ENCODE measurements around the gene PRDM11. TPM values are rescaled to one million over a fixed set of nuclear protein-coding genes. Genes with fewer than 3 reads are reported as not detected.

The PRDM11 gene
- total RNA-seq, 1 experiment from 2014 or later, result 2.7 TPM

DNA sequence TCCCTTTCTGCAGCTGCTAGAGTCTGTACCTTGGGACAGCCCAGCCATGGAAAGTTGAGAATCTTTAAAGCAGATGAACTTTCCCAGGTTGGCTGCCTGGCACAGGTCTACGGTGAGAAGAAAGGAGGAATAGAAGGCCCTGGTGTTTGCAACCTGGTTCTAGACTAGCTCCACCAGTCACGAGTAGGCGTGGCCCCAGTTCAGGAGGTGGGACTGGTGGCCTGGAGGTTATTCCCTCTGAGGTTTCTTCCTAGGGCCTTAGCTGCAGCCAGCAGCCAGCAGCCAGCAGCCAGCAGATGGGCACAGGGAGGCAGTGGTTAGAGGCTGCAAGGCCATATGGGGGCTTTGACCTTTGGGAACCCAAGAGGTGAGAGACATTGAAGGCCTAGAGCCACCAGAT lies 40.9 kb downstream of the PRDM11 start:
- no peaks in the 10 kb centered on the region for H4K20me1 ChIP-seq (ENCODE audit: insufficient read depth, low read depth, low read length)
- no peak overlapping the region for H3K27ac ChIP-seq (ENCODE audit: low read length)
- H3K9me2 ChIP-seq (replicated peaks; ENCODE audit: insufficient read depth, low read length), result no peaks in the 10 kb centered on the region
- H2AFZ ChIP-seq (ENCODE audit: low read length), result no peak overlapping the region
- H3K9ac ChIP-seq (ENCODE audit: low read length), result no peak overlapping the region
- DNase-seq, result no peak
- no peaks in the 10 kb centered on the region for H3K27me3 ChIP-seq (ENCODE audit: low read length)
- no peaks in the 10 kb centered on the region for H3K36me3 ChIP-seq (ENCODE audit: insufficient read depth, low read length)
- H3K4me2 ChIP-seq (ENCODE audit: low read depth, low read length, poor library complexity, severe bottlenecking), result no peak overlapping the region
- no peaks in the 10 kb centered on the region for H3K79me2 ChIP-seq (ENCODE audit: low read length)
- H3K4me3 ChIP-seq (ENCODE audit: low read length), result no peak overlapping the region
- no peaks in the 10 kb centered on the region for H3K9me3 ChIP-seq (ENCODE audit: low read length)
- H3K4me1 ChIP-seq (ENCODE audit: low read length), result no peaks in the 10 kb centered on the region

DNA sequence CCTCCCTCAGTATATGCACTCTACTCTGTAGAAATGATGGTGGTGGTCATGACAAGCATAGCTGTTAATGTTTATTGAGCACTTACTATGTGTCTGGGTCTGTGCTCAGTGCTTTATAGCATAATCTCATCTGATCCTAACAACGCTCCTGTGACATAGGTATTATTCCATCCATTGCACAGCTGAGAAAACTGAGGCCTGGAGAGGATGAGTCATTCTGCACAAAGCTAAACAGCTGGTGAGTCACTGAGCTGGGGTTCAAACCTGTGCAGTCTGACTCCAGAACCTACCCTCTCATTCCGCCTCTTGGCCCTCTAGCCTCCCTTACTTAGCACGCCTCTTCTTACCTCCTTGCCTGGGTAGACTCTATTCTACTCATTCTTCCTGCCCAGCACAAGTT lies 41.7 kb downstream of the PRDM11 start:
- no peaks in the 10 kb centered on the region for H4K20me1 ChIP-seq (ENCODE audit: insufficient read depth, low read depth, low read length)
- no peak overlapping the region for H2AFZ ChIP-seq (ENCODE audit: low read length)
- no peaks in the 10 kb centered on the region for H3K36me3 ChIP-seq (ENCODE audit: insufficient read depth, low read length)
- no peak overlapping the region for H3K27ac ChIP-seq (ENCODE audit: low read length)
- H3K27me3 ChIP-seq (ENCODE audit: low read length), result no peaks in the 10 kb centered on the region
- DNase-seq, result no peak
- H3K9me2 ChIP-seq (replicated peaks; ENCODE audit: insufficient read depth, low read length), result no peaks in the 10 kb centered on the region
- no peak overlapping the region for H3K4me3 ChIP-seq (ENCODE audit: low read length)
- H3K79me2 ChIP-seq (ENCODE audit: low read length), result no peaks in the 10 kb centered on the region
- no peaks in the 10 kb centered on the region for H3K4me1 ChIP-seq (ENCODE audit: low read length)
- H3K9me3 ChIP-seq (ENCODE audit: low read length), result no peaks in the 10 kb centered on the region
- no peak overlapping the region for H3K9ac ChIP-seq (ENCODE audit: low read length)
- no peak overlapping the region for H3K4me2 ChIP-seq (ENCODE audit: low read depth, low read length, poor library complexity, severe bottlenecking)

DNA sequence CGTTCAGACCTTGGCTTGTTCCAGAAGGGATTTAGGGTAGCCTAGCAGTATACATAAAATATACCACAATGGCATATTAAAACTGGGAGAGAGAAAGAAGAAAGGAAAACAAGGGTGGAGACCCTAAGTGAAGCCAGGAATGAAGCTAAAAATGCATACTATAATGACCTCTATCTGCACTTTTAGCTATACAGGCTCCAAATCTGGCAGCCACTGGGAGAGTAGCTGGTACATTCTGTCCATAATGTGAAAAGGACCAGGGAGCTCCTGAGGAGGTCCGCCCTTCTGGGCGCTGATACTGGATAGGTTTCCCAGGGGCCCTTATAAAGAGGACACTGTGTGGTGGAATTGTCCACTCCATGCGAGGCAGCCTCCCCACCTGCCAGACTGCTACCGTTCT lies 42.8 kb downstream of the PRDM11 start:
- DNase-seq, result no peak
- no peak overlapping the region for H3K4me2 ChIP-seq (ENCODE audit: low read depth, low read length, poor library complexity, severe bottlenecking)
- no peak overlapping the region for H3K27ac ChIP-seq (ENCODE audit: low read length)
- H3K9me3 ChIP-seq (ENCODE audit: low read length), result no peaks in the 10 kb centered on the region
- no peak overlapping the region for H3K9ac ChIP-seq (ENCODE audit: low read length)
- H3K79me2 ChIP-seq (ENCODE audit: low read length), result no peaks in the 10 kb centered on the region
- no peaks in the 10 kb centered on the region for H3K9me2 ChIP-seq (replicated peaks; ENCODE audit: insufficient read depth, low read length)
- no peak overlapping the region for H2AFZ ChIP-seq (ENCODE audit: low read length)
- H3K27me3 ChIP-seq (ENCODE audit: low read length), result no peaks in the 10 kb centered on the region
- H3K36me3 ChIP-seq (ENCODE audit: insufficient read depth, low read length), result no peaks in the 10 kb centered on the region
- H4K20me1 ChIP-seq (ENCODE audit: insufficient read depth, low read depth, low read length), result no peaks in the 10 kb centered on the region
- H3K4me3 ChIP-seq (ENCODE audit: low read length), result no peak overlapping the region
- H3K4me1 ChIP-seq (ENCODE audit: low read length), result no peaks in the 10 kb centered on the region

DNA sequence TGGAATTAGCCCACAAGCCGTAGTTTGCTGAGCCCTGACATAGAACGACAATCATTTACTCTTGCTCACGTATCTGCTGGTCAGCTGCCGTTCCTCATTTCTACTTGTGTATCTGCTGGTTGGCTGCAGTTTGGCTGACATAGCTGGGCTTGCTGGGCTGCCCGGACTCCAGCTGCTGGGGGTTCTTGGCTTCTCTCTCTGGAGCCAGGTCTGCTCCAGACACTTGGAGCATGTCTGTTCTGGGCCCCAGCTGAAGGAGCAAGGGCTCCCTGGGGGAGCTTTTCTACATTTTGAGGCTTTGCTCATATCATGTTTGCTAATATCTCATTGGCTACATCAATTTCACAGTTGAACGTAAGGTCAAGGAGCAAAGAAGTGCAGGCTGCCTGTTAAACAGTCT lies 47.3 kb downstream of the PRDM11 start:
- Histone ChIP-seq H3K27me3 (ENCODE audit: low read length) (no peaks in the 10 kb centered on the region), H3K9me2 (replicated peaks; ENCODE audit: insufficient read depth, low read length) (no peaks in the 10 kb centered on the region), H3K36me3 (ENCODE audit: insufficient read depth, low read length) (no peaks in the 10 kb centered on the region), H3K4me3 (ENCODE audit: low read length) (no peak overlapping the region), H3K4me1 (ENCODE audit: low read length) (no peaks in the 10 kb centered on the region), H3K9ac (ENCODE audit: low read length) (no peak overlapping the region), H3K27ac (ENCODE audit: low read length) (no peak overlapping the region), H2AFZ (ENCODE audit: low read length) (no peak overlapping the region), H4K20me1 (ENCODE audit: insufficient read depth, low read depth, low read length) (0 out of 2 replicates have a peak, but pooled peaks cover 6% of the 10 kb centered on the region), H3K79me2 (ENCODE audit: low read length) (no peaks in the 10 kb centered on the region), H3K9me3 (ENCODE audit: low read length) (no peaks in the 10 kb centered on the region), H3K4me2 (ENCODE audit: low read depth, low read length, poor library complexity, severe bottlenecking) (no peak overlapping the region)
- no peak for DNase-seq

DNA sequence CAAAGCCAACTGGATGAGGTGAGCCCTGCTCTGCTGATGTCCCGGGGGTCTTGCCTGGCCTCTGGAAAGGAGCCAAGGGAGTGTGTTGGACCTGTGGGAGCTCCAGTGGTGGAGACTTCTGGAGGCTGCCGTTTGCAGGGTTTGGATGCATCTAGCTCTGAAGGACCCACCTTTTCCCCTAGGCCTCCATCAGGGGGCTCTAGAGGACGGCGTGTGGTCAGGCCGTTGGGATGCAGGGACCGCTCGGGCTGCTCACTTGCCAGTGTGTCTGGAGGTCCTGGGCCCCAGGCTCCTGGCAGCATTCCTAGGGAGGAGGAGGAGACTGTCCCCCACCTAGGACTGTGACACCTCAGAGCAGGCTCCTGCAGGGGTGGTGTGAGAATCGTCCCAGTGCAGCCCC lies 58.3 kb downstream of the PRDM11 start:
- Histone ChIP-seq H3K4me3 (ENCODE audit: low read length) (no peak overlapping the region), H3K9me3 (ENCODE audit: low read length) (no peaks in the 10 kb centered on the region), H2AFZ (ENCODE audit: low read length) (no peak overlapping the region), H3K9me2 (replicated peaks; ENCODE audit: insufficient read depth, low read length) (no peaks in the 10 kb centered on the region), H3K27me3 (ENCODE audit: low read length) (no peaks in the 10 kb centered on the region), H4K20me1 (ENCODE audit: insufficient read depth, low read depth, low read length) (no peaks in the 10 kb centered on the region), H3K27ac (ENCODE audit: low read length) (no peak overlapping the region), H3K4me2 (ENCODE audit: low read depth, low read length, poor library complexity, severe bottlenecking) (no peak overlapping the region), H3K79me2 (ENCODE audit: low read length) (no peaks in the 10 kb centered on the region), H3K9ac (ENCODE audit: low read length) (no peak overlapping the region), H3K36me3 (ENCODE audit: insufficient read depth, low read length) (no peaks in the 10 kb centered on the region), H3K4me1 (ENCODE audit: low read length) (peaks cover 6% of the 10 kb centered on the region)
- DNase-seq, result no peak

DNA sequence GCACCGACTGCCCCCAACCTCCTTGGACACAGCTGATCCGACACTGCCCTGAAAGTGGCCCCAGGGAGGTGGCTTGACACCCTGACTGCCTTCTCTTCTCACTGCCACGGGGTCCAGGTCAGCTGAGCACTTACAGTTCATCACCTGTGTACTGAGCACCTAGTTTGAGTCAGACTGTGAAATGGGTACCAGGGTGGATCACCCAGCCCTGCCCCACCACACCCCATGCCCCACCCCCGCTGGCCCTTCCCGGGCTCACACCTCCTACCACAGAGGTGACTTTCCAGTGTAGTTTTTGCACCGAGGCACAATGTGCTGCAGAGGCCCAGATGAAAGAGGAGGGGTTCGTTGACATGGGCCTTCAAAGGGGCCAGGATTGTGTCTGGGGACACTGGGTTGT lies 59.5 kb downstream of the PRDM11 start:
- no peaks in the 10 kb centered on the region for H3K36me3 ChIP-seq (ENCODE audit: insufficient read depth, low read length)
- no peaks in the 10 kb centered on the region for H3K9me3 ChIP-seq (ENCODE audit: low read length)
- DNase-seq, result no peak
- no peak overlapping the region for H3K4me2 ChIP-seq (ENCODE audit: low read depth, low read length, poor library complexity, severe bottlenecking)
- no peaks in the 10 kb centered on the region for H3K79me2 ChIP-seq (ENCODE audit: low read length)
- no peaks in the 10 kb centered on the region for H3K9me2 ChIP-seq (replicated peaks; ENCODE audit: insufficient read depth, low read length)
- H3K4me3 ChIP-seq (ENCODE audit: low read length), result no peak overlapping the region
- no peak overlapping the region for H2AFZ ChIP-seq (ENCODE audit: low read length)
- H3K27ac ChIP-seq (ENCODE audit: low read length), result no peak overlapping the region
- no peak overlapping the region for H3K9ac ChIP-seq (ENCODE audit: low read length)
- no peaks in the 10 kb centered on the region for H4K20me1 ChIP-seq (ENCODE audit: insufficient read depth, low read depth, low read length)
- H3K27me3 ChIP-seq (ENCODE audit: low read length), result no peaks in the 10 kb centered on the region
- peaks cover 14% of the 10 kb centered on the region for H3K4me1 ChIP-seq (ENCODE audit: low read length)

DNA sequence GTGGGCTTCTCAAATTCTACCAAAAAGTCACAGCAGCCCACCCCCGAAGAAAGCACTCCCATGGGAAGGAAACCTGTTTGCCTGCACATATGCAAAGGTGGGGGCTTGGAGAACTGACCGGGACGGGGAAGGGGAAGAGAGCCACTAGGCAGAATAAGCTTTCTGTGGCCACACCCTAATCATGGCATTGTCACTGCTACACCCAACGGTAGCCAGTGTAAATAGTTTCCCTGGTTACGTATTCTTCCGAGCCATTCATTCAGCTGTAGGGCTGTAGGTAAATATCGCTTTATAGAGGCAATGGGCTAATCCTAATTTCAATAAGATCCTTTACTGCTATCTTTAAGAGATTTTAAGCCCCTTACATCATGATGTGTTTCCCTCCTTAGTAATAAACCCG lies 61.7 kb downstream of the PRDM11 start:
- Histone ChIP-seq H3K27me3 (ENCODE audit: low read length) (no peaks in the 10 kb centered on the region), H2AFZ (ENCODE audit: low read length) (no peak overlapping the region), H4K20me1 (ENCODE audit: insufficient read depth, low read depth, low read length) (no peaks in the 10 kb centered on the region), H3K36me3 (ENCODE audit: insufficient read depth, low read length) (no peaks in the 10 kb centered on the region), H3K27ac (ENCODE audit: low read length) (no peak overlapping the region), H3K9ac (ENCODE audit: low read length) (no peak overlapping the region), H3K9me3 (ENCODE audit: low read length) (no peaks in the 10 kb centered on the region), H3K79me2 (ENCODE audit: low read length) (no peaks in the 10 kb centered on the region), H3K4me1 (ENCODE audit: low read length) (peaks cover 14% of the 10 kb centered on the region), H3K4me2 (ENCODE audit: low read depth, low read length, poor library complexity, severe bottlenecking) (no peak overlapping the region), H3K9me2 (replicated peaks; ENCODE audit: insufficient read depth, low read length) (no peaks in the 10 kb centered on the region), H3K4me3 (ENCODE audit: low read length) (no peak overlapping the region)
- DNase-seq, result no peak

DNA sequence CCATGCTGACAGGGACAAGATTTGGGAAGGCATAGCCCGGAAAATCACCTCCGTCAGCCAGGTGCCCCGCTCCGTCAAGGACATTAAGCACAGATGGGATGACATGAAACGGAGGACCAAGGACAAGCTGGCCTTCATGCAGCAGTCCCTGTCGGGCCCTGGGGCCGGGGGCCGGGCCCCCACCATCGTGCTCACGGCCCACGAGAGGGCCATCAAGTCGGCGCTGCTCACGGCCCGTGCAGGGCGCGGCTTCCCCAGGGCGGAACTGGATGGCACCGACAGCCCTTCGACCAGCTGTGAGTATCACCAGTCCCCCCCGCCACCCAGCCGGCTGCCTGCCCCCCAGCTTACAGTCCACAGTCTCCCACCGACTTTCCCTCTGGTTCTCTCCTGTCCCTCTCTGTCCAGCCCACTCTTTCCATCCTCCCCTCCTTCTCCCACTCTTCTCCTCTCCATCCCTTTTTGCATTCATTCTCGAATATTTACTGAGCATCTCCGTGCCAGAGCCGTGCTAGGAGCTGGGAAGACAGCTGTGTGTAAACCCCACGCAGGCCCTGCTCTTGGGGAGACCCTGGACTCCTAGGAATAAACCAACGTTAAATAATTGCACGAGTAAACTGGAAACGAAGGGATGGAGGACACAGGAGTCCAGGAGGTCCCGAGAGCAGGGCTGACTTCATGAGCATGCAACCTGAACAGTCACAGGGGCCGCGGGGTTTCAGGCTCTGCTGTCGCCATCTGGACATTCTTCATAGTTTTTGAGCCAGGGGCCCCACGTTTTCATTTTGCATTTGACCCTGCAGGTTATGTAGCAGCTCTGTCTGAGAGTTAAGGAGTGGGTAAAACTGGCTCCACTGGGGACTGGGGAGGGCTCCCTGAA lies 62.8 kb downstream of the PRDM11 start:
- no peak overlapping the region for H2AFZ ChIP-seq (ENCODE audit: low read length)
- H3K4me3 ChIP-seq (ENCODE audit: low read length), result no peak overlapping the region
- no peaks in the 10 kb centered on the region for H3K27me3 ChIP-seq (ENCODE audit: low read length)
- H3K4me2 ChIP-seq (ENCODE audit: low read depth, low read length, poor library complexity, severe bottlenecking), result no peak overlapping the region
- H3K9me2 ChIP-seq (replicated peaks; ENCODE audit: insufficient read depth, low read length), result no peaks in the 10 kb centered on the region
- H3K9ac ChIP-seq (ENCODE audit: low read length), result no peak overlapping the region
- peaks cover 14% of the 10 kb centered on the region for H3K4me1 ChIP-seq (ENCODE audit: low read length)
- H3K36me3 ChIP-seq (ENCODE audit: insufficient read depth, low read length), result no peaks in the 10 kb centered on the region
- H3K79me2 ChIP-seq (ENCODE audit: low read length), result no peaks in the 10 kb centered on the region
- DNase-seq, result no peak
- H3K27ac ChIP-seq (ENCODE audit: low read length), result no peak overlapping the region
- no peaks in the 10 kb centered on the region for H3K9me3 ChIP-seq (ENCODE audit: low read length)
- H4K20me1 ChIP-seq (ENCODE audit: insufficient read depth, low read depth, low read length), result no peaks in the 10 kb centered on the region

Data from Karpas-422 (cell line).